HL-60/S4 (cell line): ENCODE data around the gene COL20A1.
"Not testable (repeated sequence)": the region's sequence is repeated elsewhere in the genome, so short reads cannot be mapped to it uniquely, and the experiment has no call there.

Experiments used
- in situ Hi-C: fragments of 300-500 bp; cut with MboI; formaldehyde crosslinking; loops from 2 replicates; pipeline ENCODE4 v1.14.3; 2022; ENCODE audit warnings: low sequenced_read_pairs

The COL20A1 gene

DNA sequence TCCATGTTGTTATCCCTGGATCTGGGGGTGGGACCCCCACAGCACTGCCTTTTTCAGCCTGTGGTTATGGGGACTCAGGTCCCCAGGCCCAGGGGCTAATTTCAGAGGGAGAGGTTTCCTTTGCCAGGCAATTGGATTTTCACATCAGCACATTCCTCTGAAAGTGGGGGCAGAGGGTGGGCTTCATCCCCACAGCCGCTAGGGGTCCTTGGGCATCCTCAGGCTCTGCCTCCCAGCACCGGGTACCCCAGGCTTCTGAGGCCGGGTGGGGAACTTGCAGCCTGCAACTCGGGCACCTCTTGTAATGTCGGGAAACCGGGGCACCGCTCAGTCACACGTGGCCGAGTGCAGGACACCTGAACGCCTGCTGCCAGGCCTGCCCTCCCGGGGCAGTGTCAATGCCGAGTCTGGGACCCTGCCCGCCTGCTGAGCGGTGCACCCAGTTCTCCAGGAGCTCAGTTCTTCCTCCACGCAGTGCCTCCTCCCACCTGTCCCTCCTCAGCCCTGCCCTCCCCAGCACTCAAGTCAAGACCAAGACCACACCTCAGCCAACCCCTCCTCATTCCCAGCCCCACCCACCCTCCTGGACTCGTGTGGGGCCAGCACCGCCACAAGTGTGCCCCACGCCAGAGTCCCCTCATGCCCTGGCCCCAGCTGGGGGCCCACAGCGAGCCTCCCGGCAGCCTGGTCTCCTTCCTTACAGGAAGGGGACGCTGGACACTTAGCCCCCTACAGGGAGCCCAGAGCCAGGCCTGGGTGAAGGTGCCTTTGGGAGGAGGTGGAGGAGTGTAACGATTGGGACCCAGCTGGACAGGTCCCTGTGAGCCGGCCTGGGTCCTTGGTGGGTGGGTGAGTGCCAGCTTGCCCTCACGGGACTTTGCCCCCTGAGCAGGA lies 77.0 kb downstream of the COL20A1 start:
- in situ Hi-C loops = no loop called here

DNA sequence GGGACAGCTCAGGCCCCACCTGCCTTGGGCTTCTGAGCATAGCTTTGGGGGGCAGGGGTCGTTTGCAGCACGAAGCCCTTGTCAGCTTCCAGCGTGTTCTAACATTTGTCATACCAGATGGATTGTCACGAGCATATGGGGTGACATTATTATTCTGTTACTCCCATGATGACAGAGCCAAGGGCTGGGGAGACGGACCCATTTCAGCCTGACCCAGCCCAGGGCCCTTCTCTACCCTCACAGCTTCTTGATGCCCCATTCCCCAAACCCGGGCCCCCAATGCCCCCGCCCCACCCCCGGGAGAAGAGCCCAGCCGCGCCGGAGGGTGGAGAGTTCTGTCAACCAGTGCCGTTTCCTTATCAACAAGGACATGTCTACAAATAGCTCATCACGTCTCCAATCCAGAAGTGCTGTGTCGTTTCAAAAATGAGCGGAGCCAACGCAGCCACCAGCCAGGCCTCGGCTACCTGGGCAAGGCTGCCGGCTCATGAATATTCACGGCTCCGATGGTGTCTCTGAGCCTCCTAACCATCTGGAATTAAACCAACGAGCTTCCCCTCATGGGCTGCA lies 77.7 kb downstream of the COL20A1 start:
- in situ Hi-C loops = no loop called here

DNA sequence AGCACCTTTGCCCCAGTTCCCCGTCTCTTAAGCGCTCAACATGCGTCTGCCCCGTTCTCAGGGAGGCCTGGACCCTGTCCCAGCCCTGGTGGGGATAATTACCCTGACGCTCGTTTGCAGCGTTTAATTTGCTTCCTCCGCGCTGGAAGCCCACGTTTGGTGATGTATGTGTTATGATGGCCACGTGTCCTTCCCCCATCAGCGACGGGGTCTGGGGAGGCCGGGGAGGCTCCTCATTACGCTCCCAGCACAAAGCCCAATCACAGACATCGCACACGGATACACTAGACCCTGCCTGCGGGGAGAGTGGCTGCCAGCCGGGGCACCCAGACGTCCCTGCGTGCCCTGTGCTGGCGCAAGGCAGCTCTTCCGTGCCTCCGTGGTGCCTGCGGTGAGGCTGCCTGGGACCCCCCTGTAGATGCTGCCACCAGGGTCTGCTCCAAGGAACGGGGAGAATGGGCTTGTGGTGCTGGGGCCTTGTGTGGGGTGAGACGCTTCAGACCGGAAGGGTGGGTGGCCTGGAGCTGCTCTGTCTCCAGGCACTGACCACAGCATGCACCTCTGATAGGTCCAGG lies 78.4 kb downstream of the COL20A1 start:
- in situ Hi-C loops = no loop called here

DNA sequence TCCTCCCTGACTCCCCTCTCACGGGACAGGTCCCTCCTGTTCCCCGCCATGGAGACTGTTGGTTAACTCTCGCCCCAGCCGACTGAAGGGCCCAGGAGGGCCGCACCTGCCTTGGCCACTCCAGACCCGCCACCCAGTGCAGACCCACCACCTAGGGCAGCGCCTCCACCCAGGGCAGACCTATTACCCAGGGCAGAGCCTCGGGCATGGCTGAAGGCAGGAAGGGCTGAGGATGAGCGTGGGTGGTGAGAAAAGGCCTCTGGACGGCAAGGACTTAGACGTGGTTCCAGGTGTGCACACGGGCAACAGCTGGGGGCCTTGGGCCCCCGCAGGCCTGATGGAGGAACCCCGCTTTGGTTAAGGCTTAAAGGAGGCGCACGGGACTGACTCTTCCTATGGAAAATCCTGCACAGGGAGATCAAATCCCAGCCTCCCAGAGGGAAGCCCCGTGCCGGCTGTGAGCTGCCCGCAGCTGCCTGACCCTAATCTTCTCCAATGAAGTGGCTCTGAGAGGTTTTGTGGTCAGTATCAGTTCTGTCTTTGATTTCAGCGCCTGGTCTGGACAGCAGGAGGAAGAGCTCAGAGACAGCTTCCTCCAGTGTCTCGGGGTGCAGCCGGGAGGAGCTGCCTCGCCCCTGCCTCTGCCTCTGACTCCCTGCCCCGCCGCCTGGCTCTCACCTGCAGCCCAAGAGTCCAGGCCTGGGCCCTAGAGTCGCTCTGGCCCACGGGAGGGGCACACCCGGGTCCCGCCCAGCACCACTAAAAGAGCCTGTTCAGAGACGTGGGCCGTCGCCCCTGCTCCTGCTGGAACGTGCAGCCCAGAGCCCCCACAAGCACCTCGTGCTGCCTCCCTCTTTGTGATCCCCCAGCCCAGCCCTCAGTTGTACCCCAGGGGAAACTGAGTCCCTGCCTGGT lies 80.2 kb downstream of the COL20A1 start:
- in situ Hi-C loops = no loop called here

DNA sequence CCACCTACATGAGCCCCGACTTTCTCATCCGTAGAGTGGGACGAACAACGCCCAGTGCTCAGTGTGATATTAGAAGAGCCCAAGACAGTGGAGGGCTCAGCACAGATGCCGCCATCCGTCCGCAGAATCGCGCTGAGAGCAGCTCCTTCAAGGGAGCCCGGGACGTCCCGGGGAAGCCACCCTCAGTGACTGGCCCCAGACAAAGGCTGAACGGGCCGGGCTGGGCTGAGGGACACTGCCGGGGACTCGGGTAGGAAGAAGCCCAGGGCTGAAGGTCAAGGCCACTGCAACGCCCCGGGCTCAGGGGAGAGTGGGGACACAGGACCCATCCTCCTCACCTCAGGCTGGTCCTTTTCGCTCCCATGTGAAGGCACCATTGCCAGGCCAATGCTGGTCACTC lies 81.0 kb downstream of the COL20A1 start:
- in situ Hi-C loops = no loop called here

DNA sequence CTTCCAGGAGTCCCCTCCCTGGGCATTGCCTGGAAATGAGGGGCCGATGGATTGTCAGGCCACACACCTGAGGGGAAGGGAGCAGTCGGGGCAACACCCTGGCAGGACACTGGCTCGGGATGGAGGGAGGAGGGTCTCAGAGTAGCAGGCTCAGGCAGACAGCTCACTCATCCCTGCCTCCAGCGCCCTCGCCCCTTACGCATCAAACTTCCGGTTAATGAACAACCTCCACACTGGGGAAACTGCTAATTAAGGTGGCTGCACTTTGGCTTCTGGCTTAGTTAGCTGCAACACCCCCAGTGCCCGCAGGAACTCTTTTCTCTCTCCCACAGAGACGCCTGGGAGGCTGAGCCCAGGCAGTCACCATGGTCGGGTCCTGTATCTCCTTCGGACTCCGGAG lies 81.5 kb downstream of the COL20A1 start:
- in situ Hi-C loops = no loop called here

DNA sequence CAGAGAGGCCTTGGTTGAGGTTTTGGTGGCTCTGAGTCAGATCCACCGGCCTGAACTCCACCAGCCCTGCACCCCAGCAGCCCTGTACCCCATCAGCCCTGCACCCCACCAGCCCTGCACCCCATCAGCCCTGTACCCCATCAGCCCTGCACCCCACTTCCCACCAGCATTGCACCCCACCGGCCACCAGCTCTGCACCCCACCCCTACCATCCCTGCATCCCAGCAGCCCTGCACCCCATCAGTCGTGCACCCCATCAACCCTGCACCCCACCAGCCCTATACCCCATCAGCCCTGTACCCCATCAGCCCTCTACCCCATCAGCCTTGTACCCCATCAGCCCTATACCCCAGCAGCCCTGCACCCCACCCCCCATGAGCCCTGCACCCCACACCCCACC lies 82.5 kb downstream of the COL20A1 start:
- in situ Hi-C loops = no loop called here

DNA sequence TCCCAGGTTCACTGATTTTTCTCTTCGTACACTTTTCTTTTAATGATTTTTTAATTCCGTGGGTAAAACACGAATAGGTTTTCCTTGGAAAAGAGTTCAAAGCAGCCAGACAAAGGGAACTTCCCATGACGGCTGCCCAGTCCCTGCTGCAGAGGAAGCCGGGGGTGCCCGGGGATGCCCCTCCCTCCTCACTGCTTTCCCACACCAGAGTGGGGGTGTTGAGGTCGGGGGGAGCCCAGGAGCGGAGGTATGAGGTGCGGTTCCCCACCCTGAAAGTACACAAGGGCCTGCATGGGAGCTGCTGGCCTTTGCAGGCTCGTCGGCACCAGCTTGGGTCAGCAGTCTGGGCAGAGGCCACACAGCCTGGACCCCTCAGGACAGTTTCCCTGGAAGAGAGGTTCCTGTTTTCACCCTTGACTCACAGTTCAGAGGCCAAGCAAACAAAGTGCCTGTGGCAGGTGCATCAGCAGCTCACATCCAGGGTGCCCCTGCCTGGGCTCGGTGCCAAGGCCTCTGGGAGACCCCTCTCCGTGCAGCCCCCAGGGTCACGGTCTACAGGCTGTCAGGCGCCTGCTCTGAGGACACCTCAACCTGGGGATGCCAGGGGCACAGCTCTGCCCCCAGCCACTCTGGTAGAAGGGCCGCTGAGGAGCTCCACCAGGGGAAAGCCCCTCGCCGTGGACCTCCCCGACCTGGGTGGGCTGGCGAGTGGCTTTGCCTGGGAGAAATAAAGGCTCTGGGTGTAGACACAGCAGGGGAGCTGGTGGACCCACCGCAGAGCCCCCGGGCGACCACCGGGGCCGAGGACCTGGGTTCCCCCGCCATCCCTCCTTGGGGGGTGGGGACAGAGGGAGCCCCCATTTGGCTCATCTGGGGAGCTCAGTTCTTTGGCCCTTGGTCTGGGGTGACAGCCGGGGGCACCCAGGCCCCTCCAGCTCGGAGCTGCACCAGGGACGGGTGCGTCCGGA lies 83.6 kb downstream of the COL20A1 start:
- in situ Hi-C loops = no loop called here

DNA sequence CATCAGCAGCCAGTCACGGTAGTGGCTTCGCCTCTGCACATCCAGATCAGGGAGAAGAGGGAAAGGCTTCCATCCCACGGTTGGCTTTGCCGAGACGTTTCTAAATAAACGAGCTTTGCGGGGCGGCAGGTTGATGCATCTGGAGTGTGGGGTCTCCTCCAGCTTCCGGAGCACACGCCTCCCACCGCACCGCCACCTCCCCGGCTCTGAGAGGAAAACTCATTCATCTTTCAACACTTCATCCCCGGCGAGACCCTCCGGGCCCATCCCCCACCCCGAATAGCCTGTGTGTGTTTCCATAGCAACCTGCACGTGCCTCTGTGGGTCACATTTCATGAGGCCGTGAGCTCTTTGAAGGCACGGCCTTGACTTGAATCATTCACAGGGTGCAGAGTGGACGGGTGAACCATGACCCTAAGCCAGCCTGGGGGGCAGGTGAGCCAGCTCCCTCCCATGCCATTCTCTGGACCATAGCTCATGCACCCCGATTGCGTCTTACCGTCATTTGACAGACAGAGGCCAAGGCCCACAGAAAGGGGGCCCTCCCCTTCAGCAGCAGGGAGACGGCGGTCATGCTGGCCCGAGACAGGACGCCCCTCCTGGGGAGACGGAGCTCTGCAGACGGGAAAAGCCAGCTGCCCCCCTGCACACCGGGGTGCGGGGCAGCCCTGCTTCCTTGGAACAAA lies 84.4 kb downstream of the COL20A1 start:
- in situ Hi-C loops = no loop called here

DNA sequence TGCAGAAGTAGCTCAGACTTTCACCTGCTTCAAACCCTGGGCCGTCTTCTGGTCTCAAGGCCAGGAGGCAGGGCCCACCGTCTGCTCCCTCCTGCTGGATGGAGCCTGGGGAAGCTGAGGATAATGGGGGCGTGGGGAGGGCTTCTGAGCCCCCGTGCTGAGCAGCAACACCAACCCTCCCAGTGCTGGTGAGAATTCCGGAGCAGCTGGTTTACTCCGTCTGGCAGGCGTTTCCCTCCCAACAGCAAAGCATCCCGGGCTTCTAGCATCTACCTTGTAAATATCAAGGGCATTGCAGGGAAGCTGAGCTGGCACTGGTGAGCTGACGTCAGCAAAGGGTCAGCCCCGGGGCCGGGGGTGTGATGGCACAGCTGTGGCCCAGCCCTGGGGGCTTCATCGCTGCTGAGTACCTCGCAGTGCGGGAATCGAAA lies 85.0 kb downstream of the COL20A1 start:
- in situ Hi-C loops = no loop called here

DNA sequence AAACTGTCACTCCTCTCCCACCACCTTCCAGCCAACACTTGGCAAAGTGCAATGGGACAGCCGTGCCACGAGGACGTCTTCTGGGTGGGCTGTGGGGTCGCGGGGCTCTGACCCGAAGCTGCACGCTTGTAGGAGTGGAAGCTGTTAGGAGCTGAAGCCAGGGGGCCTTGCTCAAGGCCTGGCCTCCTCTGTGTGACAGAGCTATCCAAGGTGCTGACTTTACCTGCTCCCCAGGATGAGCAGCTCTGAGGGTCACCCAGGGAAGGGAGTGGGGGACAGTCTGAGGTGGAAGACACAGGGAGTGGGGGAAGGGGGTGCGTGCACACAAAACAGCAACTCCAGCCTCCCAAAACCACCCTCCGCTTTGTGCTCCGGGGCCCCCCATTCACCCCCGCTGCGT lies 85.6 kb downstream of the COL20A1 start:
- in situ Hi-C loops = no loop called here

DNA sequence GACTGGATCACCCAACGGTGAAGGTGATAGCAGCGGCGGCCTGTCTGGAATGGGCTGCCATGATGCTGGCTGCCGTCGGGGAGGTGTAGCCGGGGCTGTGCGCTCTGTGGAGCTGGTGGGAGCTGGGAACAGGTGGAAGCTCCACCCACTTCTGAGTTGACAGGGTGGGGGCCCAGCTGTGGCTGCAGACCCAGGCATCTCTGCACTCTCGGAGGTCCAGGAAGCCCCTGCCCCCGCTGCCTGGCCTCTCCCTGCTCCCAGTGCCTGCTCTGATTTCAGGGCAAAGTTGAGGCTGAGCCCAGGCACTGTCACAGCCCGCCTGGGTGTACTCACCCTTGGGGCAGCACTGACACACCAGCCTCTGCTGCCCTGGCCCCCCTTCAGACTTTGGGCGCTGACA lies 86.3 kb downstream of the COL20A1 start:
- in situ Hi-C loops = no loop called here

DNA sequence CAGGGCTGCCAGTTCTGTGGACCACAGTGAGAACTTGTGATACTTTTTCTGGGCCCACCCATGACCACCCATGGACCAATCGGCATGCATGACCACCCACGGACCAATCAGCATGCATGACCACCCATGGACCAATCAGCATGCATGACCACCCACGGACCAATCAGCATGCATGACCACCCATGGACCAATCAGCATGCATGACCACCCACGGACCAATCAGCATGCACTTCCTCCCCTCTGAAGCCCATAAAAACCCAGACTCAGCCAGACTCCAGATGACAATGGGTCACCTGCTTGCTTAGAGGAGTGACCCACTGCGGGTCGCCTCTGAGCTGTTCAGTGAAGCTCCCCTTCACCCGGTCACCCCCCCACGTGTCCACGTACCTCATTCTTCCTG lies 86.9 kb downstream of the COL20A1 start:
- in situ Hi-C loops = not testable (repeated sequence)

DNA sequence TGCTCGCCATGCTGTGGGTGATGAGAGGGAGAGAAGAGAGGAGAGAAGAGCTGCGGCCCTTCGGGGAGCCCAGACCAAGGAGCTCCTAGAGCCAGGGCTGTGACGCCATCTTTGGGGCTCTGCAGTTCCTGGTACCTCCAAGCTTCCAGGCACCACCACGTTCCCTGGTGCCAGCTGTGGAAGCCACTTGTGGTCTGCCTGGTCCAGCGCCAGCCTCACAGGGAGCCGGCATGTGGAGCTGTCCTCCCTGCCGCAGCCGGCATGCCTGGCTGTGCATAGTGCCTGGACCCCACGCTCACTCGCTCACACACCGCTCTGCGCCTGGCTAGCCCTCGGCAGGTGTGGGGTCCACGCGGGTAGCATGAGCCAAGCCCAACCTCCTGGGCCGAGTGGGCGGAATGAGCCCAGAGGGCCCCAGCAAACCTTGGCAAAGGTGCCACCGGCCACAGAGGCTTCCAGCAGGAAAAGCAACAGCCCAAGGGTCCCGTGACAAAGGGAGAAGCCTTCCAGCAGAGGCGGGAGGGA lies 87.4 kb downstream of the COL20A1 start:
- in situ Hi-C loops = no loop called here

DNA sequence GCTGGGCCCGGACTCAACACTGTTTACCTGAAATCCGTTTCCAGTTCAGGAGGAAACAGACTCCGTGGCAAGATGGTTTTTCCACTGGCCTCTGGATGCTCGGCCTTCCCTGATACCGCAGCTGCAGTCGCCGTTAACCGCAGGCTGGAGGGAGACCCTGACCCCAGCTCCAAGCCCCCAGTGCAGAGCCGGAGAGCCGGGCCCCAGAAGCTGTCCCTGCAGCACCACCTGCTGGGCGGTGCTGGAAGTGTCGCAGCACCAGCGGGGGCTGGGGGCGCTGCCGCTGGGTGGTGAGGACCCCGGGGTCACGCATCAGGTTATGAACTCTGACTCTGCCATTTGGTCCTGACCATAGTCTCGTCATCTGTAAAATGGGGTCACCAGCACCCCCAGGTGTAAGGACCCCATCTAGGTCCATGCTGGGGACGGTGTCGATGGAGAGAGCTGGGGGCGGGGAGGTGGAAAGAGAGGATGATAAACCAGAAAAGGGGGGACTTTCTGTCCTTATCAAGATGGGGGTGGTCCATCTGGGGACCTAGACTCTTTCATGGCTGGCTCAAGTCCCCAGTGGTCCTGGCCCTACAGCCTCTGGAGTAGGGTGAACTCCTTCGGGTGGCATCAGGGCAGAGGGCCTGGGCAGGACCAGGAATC lies 88.9 kb downstream of the COL20A1 start:
- in situ Hi-C loops = no loop called here

DNA sequence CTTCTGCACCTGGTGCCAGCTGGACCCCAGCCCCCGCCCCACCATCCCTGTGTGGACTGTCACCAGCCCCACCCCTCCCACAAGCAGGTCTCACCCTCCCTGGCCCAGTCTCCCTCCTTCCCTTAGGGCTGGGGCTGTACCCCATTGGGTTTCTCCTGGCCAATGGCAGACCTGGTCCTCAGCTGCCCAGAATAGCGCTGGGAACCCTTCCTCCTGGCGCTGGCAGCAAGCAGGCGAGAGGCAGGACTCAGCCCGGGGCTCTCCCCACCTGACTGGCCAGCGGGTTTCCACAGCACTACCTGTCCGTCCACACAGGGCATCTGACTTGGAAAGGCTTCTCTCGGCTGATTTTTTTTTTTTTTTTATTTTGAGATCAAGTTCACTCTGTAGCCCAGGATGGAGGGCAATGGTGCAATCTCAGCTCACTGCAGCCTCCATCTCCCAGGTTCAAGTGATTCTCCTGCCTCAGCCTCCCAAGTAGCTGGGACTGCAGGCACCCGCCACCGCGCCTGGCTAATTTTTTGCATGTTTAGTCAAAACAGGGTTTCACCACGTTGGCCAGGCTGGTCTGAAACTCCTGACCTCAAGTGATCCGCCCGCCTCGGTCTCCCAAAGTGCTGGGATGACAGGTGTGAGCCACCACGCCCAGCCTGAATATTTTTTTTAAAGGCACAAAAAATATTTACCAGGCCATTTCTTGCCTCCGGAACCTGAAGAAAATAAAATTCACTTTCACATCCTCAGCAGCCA lies 89.7 kb downstream of the COL20A1 start:
- in situ Hi-C loops = no loop called here

DNA sequence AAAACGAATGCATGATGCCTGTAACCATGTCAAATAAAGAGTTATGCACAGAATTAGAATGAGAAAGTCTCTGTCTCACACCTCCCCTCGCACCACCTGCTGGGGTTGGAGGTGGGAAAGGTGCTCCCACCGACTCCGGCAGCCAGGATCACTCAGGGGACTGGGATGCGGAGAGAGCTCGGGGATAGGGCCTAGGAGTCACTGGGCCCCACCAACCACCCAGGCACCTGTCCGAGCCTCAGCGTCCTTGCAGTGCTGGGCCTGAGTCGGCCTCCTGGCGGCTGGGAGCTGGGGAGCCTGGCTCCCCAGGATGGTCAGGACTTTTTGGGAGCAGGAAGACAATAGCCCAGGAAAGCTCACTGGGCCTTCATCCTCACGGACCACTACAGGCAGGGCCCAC lies 90.6 kb downstream of the COL20A1 start:
- in situ Hi-C loops = no loop called here

DNA sequence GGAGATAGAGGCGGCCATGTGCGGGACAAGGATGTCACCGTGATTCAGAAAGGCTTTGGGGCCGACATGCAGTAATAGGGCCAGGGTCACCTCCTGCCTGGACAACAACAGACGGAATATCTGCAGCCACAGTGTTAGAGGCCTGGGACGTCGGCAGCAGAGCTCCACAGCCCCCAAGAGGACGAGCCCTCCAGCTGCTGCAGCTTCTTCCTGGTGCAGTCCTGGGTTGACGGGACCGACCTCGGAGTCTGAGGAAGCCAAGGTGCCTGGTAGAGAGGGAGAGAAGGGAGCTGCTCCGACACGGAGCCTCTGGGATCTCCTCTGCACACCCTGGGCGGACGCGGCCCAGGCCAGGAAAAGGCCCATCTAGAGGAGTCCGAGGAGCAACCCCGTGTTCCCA lies 91.3 kb downstream of the COL20A1 start:
- in situ Hi-C loops = no loop called here
